PC-3 (cell line): ENCODE measurements around the gene IL7R. TPM values are rescaled to one million over a fixed set of nuclear protein-coding genes. Genes with fewer than 3 reads are reported as not detected.
"Not testable (repeated sequence)": the region's sequence is repeated elsewhere in the genome, so short reads cannot be mapped to it uniquely, and the experiment has no call there.

Source experiments
- ATAC-seq: fragments of 200-7000 bp; cut with Tn5 transposase; 2 replicates; pipeline ENCODE4 v1.9.1; 2020; ENCODE audit warnings: mild to moderate bottlenecking, moderate library complexity
- BruUV-seq: library from RNA; stranded (reverse); fragments of 400-500 nt; replicated peaks from 2 replicates; lab custom pipeline; 2021; lab: Mats Ljungman, UMichigan
- CTCF ChIA-PET: fragments of 300-600 bp; sonication (Branson Sonifier 250); formaldehyde crosslinking; loops from one replicate; lab custom pipeline; 2022; ENCODE audit warnings: antibody characterized with exemption; lab: Charles Lee
- POLR2A ChIA-PET: fragments of 300-600 bp; sonication (Branson Sonifier 250); formaldehyde crosslinking; loops from one replicate; lab custom pipeline; 2022; ENCODE audit warnings: antibody characterized with exemption; ENCODE audit not compliant: unreplicated experiment; lab: Charles Lee
- DNase-seq: peaks from one replicate; pipeline ENCODE4 v3.0.0-alpha.2; 2015
- H2AFZ ChIP-seq: fragments of 300-600 bp; sonication (generic); 2 replicates; pipeline ENCODE4 v1.6.0; 2016; ENCODE audit warnings: antibody characterized with exemption, low read length
- H3F3A ChIP-seq: fragments of 300-600 bp; sonication (generic); one replicate; pipeline ENCODE4 v1.6.0; 2017; ENCODE audit warnings: antibody characterized with exemption, low read length, control low read depth, mild to moderate bottlenecking; ENCODE audit not compliant: unreplicated experiment
- H3K27ac ChIP-seq: fragments of 300-600 bp; sonication (generic); 2 replicates; pipeline ENCODE4 v1.5.1; 2016; ENCODE audit warnings: mild to moderate bottlenecking, low read length
- H3K27me3 ChIP-seq: fragments of 300-600 bp; sonication (generic); 2 replicates; pipeline ENCODE4 v1.6.1; 2016; ENCODE audit warnings: low read length, mixed read lengths
- H3K36me3 ChIP-seq: fragments of 300-600 bp; sonication (generic); 2 replicates; pipeline ENCODE4 v1.6.1; 2016; ENCODE audit warnings: low read depth, mixed run types, low read length, mixed read lengths
- H3K4me1 ChIP-seq: fragments of 300-600 bp; sonication (generic); 2 replicates; pipeline ENCODE4 v1.5.1; 2016; ENCODE audit warnings: low read length; ENCODE audit not compliant: insufficient read depth
- H3K4me2 ChIP-seq: fragments of 300-600 bp; sonication (generic); 2 replicates; pipeline ENCODE4 v1.6.0; 2016; ENCODE audit warnings: low read length
- H3K4me3 ChIP-seq: fragments of 300-600 bp; sonication (generic); 2 replicates; pipeline ENCODE4 v1.5.1; 2016; ENCODE audit warnings: mild to moderate bottlenecking, low read length, mixed read lengths
- H3K79me2 ChIP-seq: fragments of 300-600 bp; sonication (generic); 2 replicates; pipeline ENCODE4 v1.6.1; 2017; ENCODE audit warnings: low read length, mixed read lengths
- H3K9ac ChIP-seq: fragments of 300-600 bp; sonication (generic); 2 replicates; pipeline ENCODE4 v1.6.0; 2016; ENCODE audit warnings: mild to moderate bottlenecking, low read length
- H3K9me2 ChIP-seq: fragments of 300-600 bp; sonication (generic); replicated peaks from 2 replicates; pipeline ENCODE4 v1.6.1; 2016; ENCODE audit warnings: mixed run types, low read length, mixed read lengths
- H3K9me3 ChIP-seq: fragments of 300-600 bp; sonication (generic); 2 replicates; pipeline ENCODE4 v1.6.1; 2016; ENCODE audit warnings: low read length, mixed read lengths
- H4K20me1 ChIP-seq: fragments of 300-600 bp; sonication (generic); 2 replicates; pipeline ENCODE4 v1.6.1; 2016; ENCODE audit warnings: low read length, mixed read lengths
- EZH2 ChIP-seq: fragments of 300-600 bp; sonication (generic); IDR thresholded peaks from one replicate; pipeline ENCODE4 v1.6.1; 2017; ENCODE audit warnings: antibody characterized with exemption, mild to moderate bottlenecking, low read length; ENCODE audit not compliant: unreplicated experiment
- EZH2phosphoT487 ChIP-seq: fragments of 300-600 bp; sonication (generic); IDR thresholded peaks from 2 replicates; pipeline ENCODE4 v1.6.1; 2018; ENCODE audit warnings: mild to moderate bottlenecking, antibody characterized with exemption, low read length, borderline replicate concordance
- intact Hi-C: fragments of 100-400 bp; cut with micrococcal nuclease; formaldehyde crosslinking; loops from 2 replicates; pipeline ENCODE4 v1.9.0; 2023
- total RNA-seq: library from RNA; depleted of rRNA; stranded (reverse); fragments of >200 nt; gene quantifications from 2 replicates; pipeline ENCODE4 v1.2.3, GENCODE V29; 2014
- TF ChIP-seq, protein P1 (sequence below): fragments of 300-600 bp; sonication (generic); conservative IDR thresholded peaks from 2 replicates; pipeline ENCODE4 v1.5.1; 2017; ENCODE audit warnings: antibody characterized with exemption, low read depth, mild to moderate bottlenecking, low read length

Gene IL7R
- total RNA-seq, 1 experiment from 2014 or later, result 7.4 TPM

DNA sequence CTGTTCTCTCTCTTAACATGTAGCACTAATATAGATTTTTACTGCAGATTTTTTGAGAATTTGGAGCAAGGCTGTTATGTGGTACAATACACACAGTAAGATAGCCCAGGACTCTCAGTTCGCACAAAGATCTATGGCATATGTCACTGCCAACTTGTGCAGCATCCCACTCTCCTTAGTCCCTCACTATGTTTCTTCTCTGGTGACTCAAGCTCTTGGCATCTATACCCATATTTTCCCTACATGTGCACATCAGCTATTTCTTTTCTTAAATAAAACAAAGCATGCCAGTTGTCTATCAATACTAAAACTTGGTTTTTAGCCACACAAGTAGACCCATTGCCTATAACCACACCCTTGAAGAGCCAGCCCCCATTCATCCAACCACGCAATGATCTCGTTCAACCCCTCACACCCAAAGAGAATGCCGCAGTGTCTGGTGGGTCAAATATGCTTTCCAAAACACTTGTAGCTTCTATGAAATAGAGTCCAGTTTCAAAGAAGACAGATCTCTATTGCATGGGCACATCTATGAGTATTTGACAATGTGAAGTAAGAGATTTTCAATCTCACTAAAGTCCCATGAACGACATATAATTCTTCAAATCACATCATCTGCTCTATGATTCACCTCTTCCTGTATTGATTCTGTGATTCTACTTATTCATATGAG lies 18.2 kb upstream of the IL7R start:
- no peaks in the 10 kb centered on the region for H4K20me1 ChIP-seq
- H3K4me3 ChIP-seq, result no peak overlapping the region
- H3K4me2 ChIP-seq, result peak overlapping the region; percentile 33; the same call in 1 of the 2 replicates
- DNase-seq, result peak; percentile 46
- H3K27ac ChIP-seq, result no peak overlapping the region
- ChIA-PET CTCF (no interaction called here), POLR2A (no interaction called here)
- no TSS peak for BruUV-seq
- H2AFZ ChIP-seq, result no peak overlapping the region
- ATAC-seq, result peak; percentile 59; the same call in 1 of the 2 replicates
- intact Hi-C loops, result no loop called here
- H3K79me2 ChIP-seq, result no peaks in the 10 kb centered on the region
- peaks cover 9% of the 10 kb centered on the region for H3K9me3 ChIP-seq
- peaks cover 2% of the 10 kb centered on the region; the same call in 1 of the 2 replicates for H3K36me3 ChIP-seq
- H3K9me2 ChIP-seq, result no peaks in the 10 kb centered on the region
- H3F3A ChIP-seq, result no peaks in the 10 kb centered on the region
- H3K27me3 ChIP-seq, result no peaks in the 10 kb centered on the region
- H3K4me1 ChIP-seq, result peaks cover 7% of the 10 kb centered on the region
- TF ChIP-seq, protein P1, sequence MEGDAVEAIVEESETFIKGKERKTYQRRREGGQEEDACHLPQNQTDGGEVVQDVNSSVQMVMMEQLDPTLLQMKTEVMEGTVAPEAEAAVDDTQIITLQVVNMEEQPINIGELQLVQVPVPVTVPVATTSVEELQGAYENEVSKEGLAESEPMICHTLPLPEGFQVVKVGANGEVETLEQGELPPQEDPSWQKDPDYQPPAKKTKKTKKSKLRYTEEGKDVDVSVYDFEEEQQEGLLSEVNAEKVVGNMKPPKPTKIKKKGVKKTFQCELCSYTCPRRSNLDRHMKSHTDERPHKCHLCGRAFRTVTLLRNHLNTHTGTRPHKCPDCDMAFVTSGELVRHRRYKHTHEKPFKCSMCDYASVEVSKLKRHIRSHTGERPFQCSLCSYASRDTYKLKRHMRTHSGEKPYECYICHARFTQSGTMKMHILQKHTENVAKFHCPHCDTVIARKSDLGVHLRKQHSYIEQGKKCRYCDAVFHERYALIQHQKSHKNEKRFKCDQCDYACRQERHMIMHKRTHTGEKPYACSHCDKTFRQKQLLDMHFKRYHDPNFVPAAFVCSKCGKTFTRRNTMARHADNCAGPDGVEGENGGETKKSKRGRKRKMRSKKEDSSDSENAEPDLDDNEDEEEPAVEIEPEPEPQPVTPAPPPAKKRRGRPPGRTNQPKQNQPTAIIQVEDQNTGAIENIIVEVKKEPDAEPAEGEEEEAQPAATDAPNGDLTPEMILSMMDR, result no peak
- no peak overlapping the region for H3K9ac ChIP-seq

DNA sequence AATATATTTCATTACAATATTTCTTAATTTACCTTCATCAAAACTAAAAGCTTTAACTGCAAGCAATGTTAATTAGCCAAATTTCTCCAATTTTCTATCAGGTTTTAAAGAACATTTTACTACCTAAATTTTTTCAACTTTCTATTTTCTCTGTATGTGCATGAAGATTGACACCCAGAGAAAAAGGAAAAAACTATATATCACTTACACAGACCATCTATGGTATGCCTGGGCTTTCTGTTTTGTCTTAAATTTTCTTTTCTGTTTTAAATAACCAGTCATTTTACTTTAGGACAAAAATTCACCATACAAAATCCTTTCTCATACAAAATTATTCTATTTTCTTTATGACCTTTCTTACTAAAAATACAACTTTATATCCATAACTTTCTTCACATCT lies 13.8 kb upstream of the IL7R start:
- TF ChIP-seq EZH2phosphoT487, result no peak
- TF ChIP-seq EZH2, result no peak
- TF ChIP-seq, protein P1, result no peak
- Histone ChIP-seq H3K27me3 (no peaks in the 10 kb centered on the region), H3K9me3 (peaks cover 38% of the 10 kb centered on the region), H3K4me2 (no peak overlapping the region), H3K27ac (no peak overlapping the region), H3K36me3 (peaks cover 4% of the 10 kb centered on the region; the same call in 1 of the 2 replicates), H3K9ac (no peak overlapping the region), H4K20me1 (no peaks in the 10 kb centered on the region), H3K9me2 (no peaks in the 10 kb centered on the region), H3K4me3 (no peak overlapping the region), H2AFZ (no peak overlapping the region), H3K4me1 (peaks cover 7% of the 10 kb centered on the region), H3K79me2 (no peaks in the 10 kb centered on the region), H3F3A (no peaks in the 10 kb centered on the region)
- no TSS peak for BruUV-seq
- CTCF ChIA-PET, result no interaction called here
- no peak for ATAC-seq
- intact Hi-C loops, result no loop called here
- no peak for DNase-seq
- POLR2A ChIA-PET, result no interaction called here

DNA sequence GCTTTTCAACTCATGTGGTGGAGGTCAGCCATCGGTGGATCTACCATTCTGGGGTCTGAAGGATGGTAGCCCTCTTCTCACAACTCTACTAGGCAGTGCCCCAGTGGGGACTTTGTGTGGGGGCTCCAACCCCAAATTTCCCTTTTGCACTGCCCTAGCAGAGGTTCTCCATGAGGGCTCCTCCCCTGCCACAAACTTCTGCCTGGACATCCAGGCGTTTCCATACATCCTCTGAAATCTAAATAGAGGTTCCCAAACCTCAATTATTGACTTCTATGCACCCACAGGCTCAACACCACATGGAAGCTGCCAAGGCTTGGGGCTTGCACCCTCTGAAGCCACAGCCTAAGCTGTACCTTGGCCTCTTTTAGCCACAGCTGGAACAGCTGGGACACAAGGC lies 11.2 kb upstream of the IL7R start:
- H3K4me1 ChIP-seq, H3K27me3 ChIP-seq, H3F3A ChIP-seq, H2AFZ ChIP-seq, H3K9me2 ChIP-seq, intact Hi-C loops, H3K27ac ChIP-seq, CTCF ChIA-PET, H3K4me2 ChIP-seq, POLR2A ChIA-PET, DNase-seq, H3K79me2 ChIP-seq, H3K36me3 ChIP-seq, ATAC-seq, H4K20me1 ChIP-seq, H3K9ac ChIP-seq, H3K4me3 ChIP-seq, BruUV-seq: not testable (repeated sequence)
- H3K9me3 ChIP-seq, result peaks cover 38% of the 10 kb centered on the region
